Measurements from ENCODE around the gene MRPL20.

DNA sequence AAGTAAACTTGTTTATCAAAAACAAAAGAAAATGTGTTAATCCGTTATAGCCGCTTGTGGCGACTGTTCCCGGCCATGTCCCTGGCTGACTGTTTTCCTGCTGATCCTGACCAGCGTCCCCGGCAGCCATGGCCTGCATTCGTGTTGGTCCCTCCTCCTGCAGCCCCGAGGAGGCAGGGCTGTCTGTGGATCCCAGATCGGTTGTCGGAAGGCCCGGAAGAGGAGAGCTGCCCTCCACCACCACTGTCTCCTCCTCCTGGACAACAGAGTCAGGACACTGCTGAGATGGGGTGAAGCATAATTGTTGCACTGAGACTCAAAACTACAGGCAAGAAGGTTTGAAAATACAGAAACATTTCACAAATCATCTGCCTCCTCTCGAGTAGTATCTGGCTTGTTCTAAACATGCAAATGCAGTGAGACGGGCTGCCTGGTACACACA, 45.1 kb downstream of the MRPL20 start:
- no peak for TF ChIP-seq POLR2A (IDR thresholded peaks at IDR 0.05)
- TF ChIP-seq, protein P1, sequence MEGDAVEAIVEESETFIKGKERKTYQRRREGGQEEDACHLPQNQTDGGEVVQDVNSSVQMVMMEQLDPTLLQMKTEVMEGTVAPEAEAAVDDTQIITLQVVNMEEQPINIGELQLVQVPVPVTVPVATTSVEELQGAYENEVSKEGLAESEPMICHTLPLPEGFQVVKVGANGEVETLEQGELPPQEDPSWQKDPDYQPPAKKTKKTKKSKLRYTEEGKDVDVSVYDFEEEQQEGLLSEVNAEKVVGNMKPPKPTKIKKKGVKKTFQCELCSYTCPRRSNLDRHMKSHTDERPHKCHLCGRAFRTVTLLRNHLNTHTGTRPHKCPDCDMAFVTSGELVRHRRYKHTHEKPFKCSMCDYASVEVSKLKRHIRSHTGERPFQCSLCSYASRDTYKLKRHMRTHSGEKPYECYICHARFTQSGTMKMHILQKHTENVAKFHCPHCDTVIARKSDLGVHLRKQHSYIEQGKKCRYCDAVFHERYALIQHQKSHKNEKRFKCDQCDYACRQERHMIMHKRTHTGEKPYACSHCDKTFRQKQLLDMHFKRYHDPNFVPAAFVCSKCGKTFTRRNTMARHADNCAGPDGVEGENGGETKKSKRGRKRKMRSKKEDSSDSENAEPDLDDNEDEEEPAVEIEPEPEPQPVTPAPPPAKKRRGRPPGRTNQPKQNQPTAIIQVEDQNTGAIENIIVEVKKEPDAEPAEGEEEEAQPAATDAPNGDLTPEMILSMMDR (IDR thresholded peaks at IDR 0.05), result no peak
